GM23248 (cell line): ENCODE measurements around the gene ANKRD11.

Experiments used
- EZH2 ChIP-seq: fragments of 200-600 bp; sonication (generic); IDR thresholded peaks from 2 replicates; pipeline ENCODE4 v1.6.1; 2018; ENCODE audit warnings: antibody characterized with exemption, mild to moderate bottlenecking; ENCODE audit not compliant: insufficient read depth, poor library complexity, severe bottlenecking
- EZH2phosphoT487 ChIP-seq: fragments of 200-600 bp; sonication (generic); IDR thresholded peaks from 2 replicates; pipeline ENCODE4 v1.6.1; 2018; ENCODE audit warnings: antibody characterized with exemption, moderate library complexity, mild to moderate bottlenecking, low read depth; ENCODE audit not compliant: insufficient read depth

DNA sequence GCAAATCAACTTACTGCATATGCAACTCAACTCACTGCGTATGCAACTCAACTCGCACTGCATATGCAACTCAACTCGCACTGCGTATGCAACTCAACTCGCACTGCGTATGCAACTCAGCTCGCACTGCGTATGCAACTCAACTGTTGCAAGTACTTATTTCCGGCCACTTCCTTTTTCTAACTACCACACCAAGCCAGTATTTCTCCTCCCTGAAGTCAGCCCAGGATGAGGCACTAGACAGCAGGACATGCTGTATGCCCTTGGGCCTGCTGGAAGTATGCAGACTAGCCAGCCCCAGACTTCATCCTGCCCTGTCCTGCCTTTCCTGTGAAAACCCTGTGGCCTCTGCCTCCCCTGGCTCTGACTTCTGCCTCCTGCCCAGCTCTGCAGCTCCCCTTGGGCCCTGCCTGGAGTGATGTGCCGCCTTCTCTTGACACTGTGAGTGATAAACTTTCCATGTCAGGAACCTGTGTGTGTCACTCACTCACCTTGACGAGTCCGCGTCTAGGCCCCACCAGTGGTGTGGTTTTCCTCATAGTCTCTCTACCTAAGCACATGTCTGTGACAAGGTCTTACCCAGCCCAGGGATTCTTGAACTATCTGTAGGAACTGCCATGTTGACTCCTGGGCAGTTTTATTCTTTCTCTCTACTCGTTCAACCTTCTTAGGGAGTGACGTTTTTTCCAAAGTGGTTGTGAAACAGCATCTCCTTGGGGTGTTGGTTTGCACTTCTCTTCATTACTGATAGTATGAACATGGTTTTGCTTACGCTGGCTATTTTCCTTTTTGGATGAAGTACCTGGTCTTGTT is 256.5 kb downstream of the ANKRD11 start:
- TF ChIP-seq EZH2phosphoT487, result no peak
- no peak for TF ChIP-seq EZH2
